ENCODE results near the gene AUTS2.

AUTS2 gene

DNA sequence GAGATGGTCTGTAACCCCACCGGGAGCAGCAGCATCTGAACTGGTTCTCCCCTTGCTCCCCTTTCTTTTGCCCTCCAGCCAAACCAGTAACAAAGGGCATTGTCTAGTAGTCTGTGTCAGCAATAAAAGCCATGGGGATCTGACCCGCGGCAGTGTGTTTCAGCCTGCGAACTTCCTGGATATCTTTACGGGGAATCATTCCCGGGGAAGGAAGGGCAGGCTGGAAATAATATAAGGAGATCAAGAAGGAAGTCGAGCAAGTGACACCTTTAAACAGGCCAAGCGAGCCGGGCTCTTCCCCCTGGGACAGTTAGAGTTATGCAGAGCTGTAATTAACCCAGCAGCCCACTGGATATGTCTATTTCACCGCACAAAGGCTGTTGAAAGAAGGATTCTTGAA is 872.5 kb downstream of the AUTS2 start:
- DNase-seq (ENCODE audit: low read depth) = no peak

GRCh38 chr7:70472601-70473237 is 874.4 kb downstream of the AUTS2 start:
- no peak for DNase-seq (ENCODE audit: low read depth)

- no peak for DNase-seq (ENCODE audit: low read depth)
These were observed 876.5 kb downstream of the AUTS2 start for GRCh38 chr7:70474639-70475234.

GRCh38 chr7:70477036-70478010 is 879.0 kb downstream of the AUTS2 start:
- DNase-seq (ENCODE audit: low read depth) = no peak

GRCh38 chr7:70479153-70480021 is 881.1 kb downstream of the AUTS2 start:
- DNase-seq (ENCODE audit: low read depth) = no peak

DNA sequence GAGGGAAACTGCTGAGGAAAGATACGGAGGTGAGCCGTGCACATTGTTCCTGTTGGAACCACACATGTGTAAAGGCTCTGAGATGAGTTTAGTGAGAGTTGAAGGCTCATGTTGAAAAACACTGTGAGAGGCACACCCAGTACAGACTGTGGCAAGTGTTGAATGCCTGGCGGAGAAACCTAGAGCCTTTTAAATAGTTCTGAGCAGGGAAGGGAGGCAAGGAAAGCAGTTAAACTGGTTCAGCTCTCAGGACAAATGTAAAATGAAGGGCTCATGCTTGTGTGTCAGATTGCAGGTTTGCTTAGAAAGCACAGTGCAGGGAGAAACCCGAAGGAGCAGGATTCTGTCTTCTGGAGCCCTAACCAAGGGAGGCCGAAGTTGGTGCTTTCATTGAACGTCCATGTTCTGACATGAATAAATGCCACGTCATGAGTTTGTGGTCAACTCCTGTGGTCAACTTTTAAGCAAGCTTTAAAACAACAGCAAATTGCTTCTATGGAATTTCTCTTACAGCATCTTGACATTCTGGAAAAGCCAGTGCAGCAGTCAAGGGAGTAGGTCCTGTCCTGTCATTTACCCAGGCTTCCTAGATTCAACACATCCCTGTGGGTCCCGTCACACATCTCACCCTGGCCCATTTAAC is 882.8 kb downstream of the AUTS2 start:
- DNase-seq (ENCODE audit: low read depth) = no peak

DNA sequence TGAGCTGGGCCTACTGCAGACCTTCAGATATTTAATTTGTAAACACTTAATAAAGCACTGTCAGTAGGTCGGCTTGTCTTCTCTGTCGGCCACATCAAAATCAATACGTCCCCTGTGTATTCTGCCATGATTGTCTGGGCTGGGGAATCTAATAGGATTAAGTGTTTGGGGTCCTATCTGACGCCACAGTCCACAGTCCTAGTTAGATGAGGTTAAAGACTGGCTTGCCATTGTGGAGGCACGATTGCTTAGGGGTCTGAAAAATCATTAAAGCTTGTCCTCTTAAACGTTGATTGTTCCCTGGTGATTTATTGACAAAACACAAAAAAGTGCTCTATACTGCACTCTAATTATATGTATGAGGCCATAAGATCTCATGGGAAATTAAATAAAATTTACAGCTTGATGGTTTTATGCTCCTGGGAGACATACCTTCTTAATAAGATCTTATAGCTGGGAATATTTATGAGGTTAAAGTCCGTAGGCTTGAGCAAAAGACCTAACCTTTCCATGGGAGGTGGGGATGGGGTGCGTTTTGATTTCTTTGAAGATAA is 883.4 kb downstream of the AUTS2 start:
- no peak for DNase-seq (ENCODE audit: low read depth)

DNA sequence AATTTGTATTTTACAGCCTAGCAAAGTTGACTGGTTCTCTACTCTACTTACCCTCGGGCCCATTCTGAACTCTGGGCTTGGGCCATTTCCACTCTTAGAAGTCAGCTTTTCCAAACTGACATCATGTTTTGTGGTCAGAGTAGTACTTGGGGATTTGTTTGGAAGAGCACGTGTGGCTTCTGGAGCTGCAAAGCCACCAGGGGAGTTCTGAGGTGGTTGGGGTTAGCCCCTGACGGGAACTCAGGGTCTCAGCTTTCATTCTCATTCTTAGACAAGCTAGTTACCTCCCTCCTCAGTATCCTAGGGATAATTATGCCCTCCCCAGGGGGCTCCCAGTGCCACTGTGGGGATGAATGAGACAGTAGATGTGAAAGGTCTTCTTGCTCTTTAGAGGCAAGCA is 886.0 kb downstream of the AUTS2 start:
- no peak for DNase-seq (ENCODE audit: low read depth)

DNA sequence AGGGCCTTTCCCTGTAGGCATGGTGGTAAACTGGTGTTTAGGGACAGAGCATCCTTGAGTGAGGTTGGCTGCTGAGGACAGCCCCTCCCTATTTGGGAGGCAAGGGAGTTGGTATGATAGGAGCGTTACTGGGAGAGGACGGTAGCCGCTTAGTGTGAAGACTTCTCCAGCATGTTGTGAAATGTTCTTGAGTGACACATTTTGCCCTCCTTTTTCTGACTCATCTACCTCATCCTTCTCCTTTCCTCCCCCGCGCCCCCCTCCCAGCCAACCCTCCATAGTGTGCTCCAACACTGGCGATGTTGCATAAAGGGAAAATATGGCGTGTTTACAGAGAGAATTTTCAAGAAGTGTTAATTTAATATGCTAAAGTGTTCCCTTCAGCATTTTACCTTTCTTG is 888.7 kb downstream of the AUTS2 start:
- no peak for DNase-seq (ENCODE audit: low read depth)

DNA sequence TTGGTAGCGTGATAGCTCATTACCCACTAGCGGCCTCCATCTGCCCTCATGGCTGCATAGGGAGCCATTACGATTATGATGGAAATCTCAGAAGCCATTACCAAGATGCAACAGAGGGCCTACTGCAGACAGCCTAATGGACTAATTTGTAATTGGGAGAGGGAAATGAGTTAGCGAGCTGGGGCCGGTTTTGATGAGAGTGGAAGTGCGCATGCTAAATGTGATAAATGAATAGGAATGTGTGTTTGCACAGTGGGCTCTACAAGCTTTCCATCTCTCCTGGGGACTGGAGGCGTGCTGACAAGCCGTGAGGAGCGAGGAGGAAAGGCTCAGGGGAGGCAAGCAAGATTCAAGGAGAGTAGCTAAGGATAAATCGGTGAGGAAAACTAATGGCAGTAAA is 889.2 kb downstream of the AUTS2 start:
- no peak for DNase-seq (ENCODE audit: low read depth)

GRCh38 chr7:70487886-70488285 is 889.6 kb downstream of the AUTS2 start:
- DNase-seq (ENCODE audit: low read depth) = no peak

DNA sequence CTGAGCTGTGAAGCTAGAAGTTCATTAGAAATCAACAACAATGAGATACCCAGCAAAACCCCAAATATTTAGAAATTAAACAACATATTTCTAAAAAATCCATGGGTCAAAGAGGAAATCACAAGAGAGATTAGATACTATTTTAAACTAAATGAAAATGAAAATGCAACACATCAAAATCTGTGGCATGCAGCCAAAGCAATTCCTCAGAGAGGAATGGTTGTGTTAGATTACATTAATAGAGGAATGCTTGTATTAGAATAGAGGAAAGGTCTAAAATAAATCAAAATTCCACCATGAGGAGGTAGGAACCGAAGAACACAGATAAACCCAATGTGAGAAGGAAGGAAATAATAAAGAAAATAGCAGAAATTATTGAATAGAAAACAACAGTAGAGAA is 891.5 kb downstream of the AUTS2 start:
- DNase-seq (ENCODE audit: low read depth) = no peak

- no peak for DNase-seq (ENCODE audit: low read depth)
These were observed 894.4 kb downstream of the AUTS2 start for GRCh38 chr7:70492625-70493024.

DNA sequence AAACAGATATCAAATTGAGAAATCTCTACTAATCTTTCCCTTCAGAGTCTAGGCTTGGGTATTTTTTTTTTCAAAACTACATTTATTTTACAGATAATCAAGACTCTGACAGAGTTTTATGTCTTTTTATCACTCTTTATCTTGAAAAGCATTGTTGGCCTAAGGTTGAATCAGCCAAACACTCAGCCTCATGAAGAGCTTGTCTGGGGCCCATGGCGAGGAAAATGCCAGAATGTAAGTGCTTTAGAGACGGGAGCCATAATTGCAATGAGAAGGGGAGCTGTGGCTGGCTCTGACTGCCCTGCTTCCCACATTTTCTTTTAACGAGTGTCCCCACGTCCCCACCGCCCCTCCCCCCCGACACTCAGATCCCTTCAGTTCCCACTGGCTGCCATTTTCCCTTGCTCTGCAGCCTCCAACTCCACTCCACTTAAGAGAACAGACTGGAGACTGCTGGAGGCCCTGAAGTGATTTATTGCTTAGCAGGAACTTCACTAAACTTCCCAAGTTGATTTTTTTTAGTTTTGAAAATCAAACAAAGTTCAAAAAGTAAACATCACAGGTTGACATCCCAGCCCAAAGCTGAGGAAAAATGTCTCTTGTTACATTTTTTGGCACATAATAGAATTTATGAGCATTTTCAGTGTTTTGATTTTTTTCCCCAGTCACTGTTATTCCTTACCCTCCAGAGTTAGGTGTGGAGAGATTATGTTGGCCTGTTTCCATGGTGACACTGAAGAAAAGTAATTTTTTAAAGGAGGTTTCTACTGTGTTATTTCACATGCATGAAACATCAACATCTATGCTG is 896.2 kb downstream of the AUTS2 start:
- no peak for DNase-seq (ENCODE audit: low read depth)

DNA sequence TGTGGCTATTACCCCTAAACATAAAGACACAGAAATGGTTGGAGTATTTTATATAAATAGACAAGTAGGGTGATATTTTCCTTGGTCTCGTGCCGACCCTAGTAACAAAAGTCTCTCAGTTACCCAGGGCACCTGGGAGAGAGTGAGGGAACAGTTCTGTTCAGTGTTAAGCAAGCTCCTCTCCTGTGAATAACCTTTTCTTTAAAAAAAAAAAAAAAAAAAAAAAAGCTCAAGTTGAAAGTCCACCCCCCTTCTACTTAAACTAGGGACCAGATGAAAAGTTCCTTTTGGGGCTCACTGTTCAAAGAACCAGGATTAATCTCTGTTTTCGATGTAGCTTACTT is 896.7 kb downstream of the AUTS2 start:
- DNase-seq (ENCODE audit: low read depth) = no peak

DNA sequence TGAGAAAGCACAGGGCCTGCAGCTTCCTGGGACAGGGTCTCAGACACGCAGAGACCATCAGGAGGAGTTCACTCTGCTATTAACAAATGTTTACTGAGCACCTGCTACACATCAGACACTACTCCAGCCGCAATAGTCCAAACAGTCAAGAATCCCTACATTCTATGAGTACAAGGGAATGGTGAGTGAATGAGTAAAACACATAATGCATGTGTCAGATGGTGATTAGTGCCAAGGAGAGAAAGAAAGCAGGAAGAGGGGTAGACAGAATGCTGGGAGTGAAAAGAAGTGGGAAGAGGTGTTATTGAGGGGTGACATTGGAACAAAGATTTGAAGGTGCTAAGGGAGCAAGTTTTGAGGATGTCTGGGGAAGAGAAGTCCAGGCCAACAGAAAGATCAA is 899.5 kb downstream of the AUTS2 start:
- DNase-seq (ENCODE audit: low read depth) = no peak

- DNase-seq (ENCODE audit: low read depth) = no peak
These were observed 900.1 kb downstream of the AUTS2 start for GRCh38 chr7:70498232-70498992.

GRCh38 chr7:70500261-70500660 is 902.0 kb downstream of the AUTS2 start:
- DNase-seq (ENCODE audit: low read depth) = no peak

- no peak for DNase-seq (ENCODE audit: low read depth)
These were observed 904.0 kb downstream of the AUTS2 start for GRCh38 chr7:70502117-70502863.
